ENCODE data around the gene SLFN14. TPM values are rescaled to one million over a fixed set of nuclear protein-coding genes. Genes with fewer than 3 reads are reported as not detected.

The SLFN14 gene
- total RNA-seq, 2 donors from 2014 or later: not detected

GRCh38 chr17:35553310-35553709 lies 7.3 kb downstream of the SLFN14 start:
- Mint-ChIP-seq H3K36me3 (ENCODE audit: low read depth) (no peaks in the 10 kb centered on the region), H3K27me3 (ENCODE audit: insufficient read depth) (peaks cover 21% of the 10 kb centered on the region), H3K4me3 (no peak overlapping the region), H3K9me3 (no peaks in the 10 kb centered on the region), H3K27ac (no peak overlapping the region), H3K4me1 (peaks cover 3% of the 10 kb centered on the region)
- Histone ChIP-seq H3K9ac (ENCODE audit: extremely low read depth, low read length, poor library complexity, severe bottlenecking) (no peak overlapping the region), H3K36me3 (ENCODE audit: control insufficient read depth, insufficient read depth, low read length) (no peaks in the 10 kb centered on the region), H3K9me3 (ENCODE audit: control insufficient read depth, low read length) (no peaks in the 10 kb centered on the region), H3K4me1 (ENCODE audit: control insufficient read depth, insufficient read depth, low read length) (no peaks in the 10 kb centered on the region), H3K27me3 (ENCODE audit: control insufficient read depth, insufficient read depth, low read length, poor library complexity, severe bottlenecking) (peaks cover 12% of the 10 kb centered on the region), H3K4me3 (ENCODE audit: low read length) (no peak overlapping the region), H3K27ac (ENCODE audit: low read depth, low read length) (no peak overlapping the region)
- DNase-seq: no peak
- WGBS, 2 experiments (ENCODE audit: insufficient coverage in 1 of 2, insufficient read length in 1 of 2): 83 to 96% methylated on average over 1 to 4 of the region's 4 CpGs
- no peak for TF ChIP-seq CTCF (conservative IDR thresholded peaks at IDR 0.05)

GRCh38 chr17:35548978-35549377 lies 11.6 kb downstream of the SLFN14 start:
- H3K27me3 ChIP-seq (ENCODE audit: control insufficient read depth, insufficient read depth, low read length, poor library complexity, severe bottlenecking): peaks cover 32% of the 10 kb centered on the region
- H3K9me3 Mint-ChIP-seq: no peaks in the 10 kb centered on the region
- no peaks in the 10 kb centered on the region for H3K36me3 Mint-ChIP-seq (ENCODE audit: low read depth)
- no peak overlapping the region for H3K9ac ChIP-seq (ENCODE audit: extremely low read depth, low read length, poor library complexity, severe bottlenecking)
- DNase-seq: no peak
- no peak overlapping the region for H3K27ac ChIP-seq (ENCODE audit: low read depth, low read length)
- peaks cover 36% of the 10 kb centered on the region for H3K27me3 Mint-ChIP-seq (ENCODE audit: insufficient read depth)
- H3K27ac Mint-ChIP-seq: no peak overlapping the region
- no peak overlapping the region for H3K4me3 ChIP-seq (ENCODE audit: low read length)
- H3K4me1 Mint-ChIP-seq: peaks cover 2% of the 10 kb centered on the region
- WGBS, 2 experiments (ENCODE audit: insufficient coverage in 1 of 2, insufficient read length in 1 of 2): 83 to 100% methylated on average over 1 of the region's 1 CpG
- no peak overlapping the region for H3K4me3 Mint-ChIP-seq
- no peaks in the 10 kb centered on the region for H3K4me1 ChIP-seq (ENCODE audit: control insufficient read depth, insufficient read depth, low read length)
- H3K9me3 ChIP-seq (ENCODE audit: control insufficient read depth, low read length): no peaks in the 10 kb centered on the region
- no peaks in the 10 kb centered on the region for H3K36me3 ChIP-seq (ENCODE audit: control insufficient read depth, insufficient read depth, low read length)
- TF ChIP-seq CTCF (conservative IDR thresholded peaks at IDR 0.05): no peak

- no peak for DNase-seq
- H3K4me1 ChIP-seq (ENCODE audit: control insufficient read depth, insufficient read depth, low read length): no peaks in the 10 kb centered on the region
- no peak overlapping the region for H3K4me3 Mint-ChIP-seq
- H3K27ac Mint-ChIP-seq: no peak overlapping the region
- H3K9me3 ChIP-seq (ENCODE audit: control insufficient read depth, low read length): no peaks in the 10 kb centered on the region
- 75 to 80% methylated on average over 4 to 8 of the region's 8 CpGs for WGBS, 2 experiments (ENCODE audit: insufficient coverage in 1 of 2, insufficient read length in 1 of 2)
- no peak overlapping the region for H3K4me3 ChIP-seq (ENCODE audit: low read length)
- peaks cover 39% of the 10 kb centered on the region for H3K27me3 Mint-ChIP-seq (ENCODE audit: insufficient read depth)
- H3K36me3 Mint-ChIP-seq (ENCODE audit: low read depth): no peaks in the 10 kb centered on the region
- no peaks in the 10 kb centered on the region for H3K36me3 ChIP-seq (ENCODE audit: control insufficient read depth, insufficient read depth, low read length)
- H3K4me1 Mint-ChIP-seq: peaks cover 1% of the 10 kb centered on the region
- no peak overlapping the region for H3K27ac ChIP-seq (ENCODE audit: low read depth, low read length)
- no peak for TF ChIP-seq CTCF (conservative IDR thresholded peaks at IDR 0.05)
- no peaks in the 10 kb centered on the region for H3K9me3 Mint-ChIP-seq
- H3K27me3 ChIP-seq (ENCODE audit: control insufficient read depth, insufficient read depth, low read length, poor library complexity, severe bottlenecking): peaks cover 32% of the 10 kb centered on the region
- no peak overlapping the region for H3K9ac ChIP-seq (ENCODE audit: extremely low read depth, low read length, poor library complexity, severe bottlenecking)
These were observed 12.3 kb downstream of the SLFN14 start for GRCh38 chr17:35548208-35548810.

Data from endodermal cell (in vitro differentiated cells).